Body of pancreas (tissue), 4 donors: Measurements from ENCODE around the gene FNIP1.

ENCODE experiments used
- POLR2A ChIP-seq, 3 donors: fragments of 450-650 bp; IDR thresholded peaks; one replicate each; pipeline ENCODE4 v1.6.1; 2016; ENCODE audit warnings: antibody characterized with exemption in 3 of 3, mild to moderate bottlenecking in 2 of 3
- TF ChIP-seq, protein P1 (sequence below), 7 experiments: fragments of 450-650 bp in 4 of 7; fragments of 200-600 bp in 3 of 7; sonication (generic) in 3 of 7; IDR thresholded peaks; one replicate each; pipeline ENCODE4 v1.5.1; 2016 to 2019; ENCODE audit warnings: antibody characterized with exemption in 7 of 7

- no peak for TF ChIP-seq POLR2A (IDR thresholded peaks at IDR 0.05)
- TF ChIP-seq, protein P1, sequence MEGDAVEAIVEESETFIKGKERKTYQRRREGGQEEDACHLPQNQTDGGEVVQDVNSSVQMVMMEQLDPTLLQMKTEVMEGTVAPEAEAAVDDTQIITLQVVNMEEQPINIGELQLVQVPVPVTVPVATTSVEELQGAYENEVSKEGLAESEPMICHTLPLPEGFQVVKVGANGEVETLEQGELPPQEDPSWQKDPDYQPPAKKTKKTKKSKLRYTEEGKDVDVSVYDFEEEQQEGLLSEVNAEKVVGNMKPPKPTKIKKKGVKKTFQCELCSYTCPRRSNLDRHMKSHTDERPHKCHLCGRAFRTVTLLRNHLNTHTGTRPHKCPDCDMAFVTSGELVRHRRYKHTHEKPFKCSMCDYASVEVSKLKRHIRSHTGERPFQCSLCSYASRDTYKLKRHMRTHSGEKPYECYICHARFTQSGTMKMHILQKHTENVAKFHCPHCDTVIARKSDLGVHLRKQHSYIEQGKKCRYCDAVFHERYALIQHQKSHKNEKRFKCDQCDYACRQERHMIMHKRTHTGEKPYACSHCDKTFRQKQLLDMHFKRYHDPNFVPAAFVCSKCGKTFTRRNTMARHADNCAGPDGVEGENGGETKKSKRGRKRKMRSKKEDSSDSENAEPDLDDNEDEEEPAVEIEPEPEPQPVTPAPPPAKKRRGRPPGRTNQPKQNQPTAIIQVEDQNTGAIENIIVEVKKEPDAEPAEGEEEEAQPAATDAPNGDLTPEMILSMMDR (IDR thresholded peaks at IDR 0.05) = no peak
Observed at GRCh38 chr5:131613423-131613822, 183.4 kb downstream of the FNIP1 start.
